RPMI8226 (cell line): ENCODE measurements around the gene WDR75.
"Not testable (repeated sequence)": the region's sequence is repeated elsewhere in the genome, so short reads cannot be mapped to it uniquely, and the experiment has no call there.

Experiments
- DNase-seq: peaks from one replicate; pipeline ENCODE4 v3.0.0-alpha.2; 2015

Gene WDR75

DNA sequence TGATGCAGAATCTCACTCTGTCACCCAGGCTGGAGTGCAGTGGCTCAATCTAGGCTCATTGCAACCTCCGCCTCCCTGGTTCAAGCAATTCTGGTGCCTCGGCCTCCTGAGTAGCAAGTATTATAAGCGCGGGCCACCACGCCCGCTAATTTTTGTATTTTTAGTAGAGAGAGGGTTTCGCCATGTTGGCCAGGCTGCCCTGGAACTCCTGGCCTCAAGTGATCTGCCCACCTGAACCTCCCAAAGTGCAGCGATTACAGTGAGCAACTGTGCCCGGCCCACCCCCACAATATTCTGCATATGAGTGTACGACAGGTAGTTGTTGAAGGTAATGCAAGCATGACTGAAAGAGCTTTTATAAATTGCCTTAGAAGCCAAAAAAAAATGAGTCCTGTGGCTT lies 1.2 kb downstream of the WDR75 start:
- DNase-seq = no peak

DNA sequence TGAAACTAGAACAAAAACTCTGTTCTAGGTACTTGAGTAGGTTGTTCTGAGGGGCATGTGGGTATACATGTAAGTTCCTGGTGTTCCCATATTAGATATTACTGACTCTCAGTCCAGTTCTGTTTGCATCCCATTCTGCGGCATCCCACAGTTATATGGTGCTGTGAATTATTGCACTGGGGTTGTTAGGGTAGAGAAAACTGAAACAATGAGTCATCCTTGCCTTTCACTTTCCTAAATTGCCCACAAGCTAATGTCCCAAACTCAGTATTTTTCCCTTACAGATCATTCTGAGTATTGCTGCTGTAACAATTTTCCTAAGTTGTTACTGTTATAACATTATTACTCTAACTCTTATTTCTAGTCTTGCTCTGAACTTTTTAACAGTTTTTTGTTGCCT lies 3.0 kb downstream of the WDR75 start:
- no peak for DNase-seq

DNA sequence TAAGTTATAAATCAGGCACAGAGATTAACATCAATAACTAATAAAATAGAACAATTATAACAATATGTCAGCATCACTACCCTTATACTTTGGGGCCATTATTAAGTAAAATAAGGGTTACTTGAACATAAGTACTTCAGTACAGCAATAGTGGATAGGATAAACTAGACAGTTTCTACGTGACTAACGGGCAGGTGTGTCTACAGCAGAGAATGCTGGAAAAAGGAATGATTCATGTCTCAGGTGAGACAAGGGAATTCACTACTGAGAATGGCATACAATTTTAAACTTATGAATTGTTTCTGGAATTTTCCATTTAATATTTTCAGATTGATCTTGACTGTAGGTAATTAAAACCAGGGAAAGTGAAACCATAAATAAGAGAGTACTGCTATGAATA lies 5.5 kb downstream of the WDR75 start:
- DNase-seq = no peak

DNA sequence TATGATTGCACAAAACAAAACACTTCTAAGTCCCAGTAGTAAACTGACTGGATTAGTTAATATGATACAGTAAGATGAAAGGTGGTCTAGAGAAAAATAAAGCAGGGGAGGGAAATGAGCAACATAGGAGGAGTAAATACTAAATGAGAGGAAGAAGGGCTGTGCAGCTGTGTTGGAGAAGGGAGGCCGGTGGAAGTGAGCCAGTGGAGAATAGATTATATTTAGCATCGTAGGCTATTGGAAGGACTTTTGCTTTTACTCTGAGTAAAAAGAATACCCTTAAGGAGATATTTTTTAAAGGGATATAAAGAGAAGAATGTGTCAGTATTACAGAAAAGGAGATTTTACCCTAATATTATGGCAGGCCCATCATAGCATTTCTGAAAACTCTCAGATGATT lies 12.7 kb downstream of the WDR75 start:
- DNase-seq = no peak

DNA sequence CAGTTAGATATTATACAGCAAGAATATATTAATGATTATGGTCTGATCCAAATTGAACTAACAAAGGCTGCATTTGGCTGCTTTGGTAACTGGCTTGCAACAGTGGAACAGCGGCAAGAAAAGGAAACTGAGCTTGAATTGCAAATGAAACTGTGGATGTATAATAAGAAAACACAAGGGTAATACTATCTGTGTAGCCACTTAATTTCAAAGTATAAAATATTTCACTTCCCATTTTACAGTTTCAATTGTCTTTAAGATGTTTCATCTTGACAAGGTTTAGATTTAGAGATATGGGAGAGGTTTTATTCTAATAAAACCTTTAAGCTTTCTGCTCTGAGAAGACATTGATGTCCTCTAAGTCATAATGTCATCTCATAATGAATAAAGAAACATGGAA lies 23.8 kb downstream of the WDR75 start:
- DNase-seq = no peak

DNA sequence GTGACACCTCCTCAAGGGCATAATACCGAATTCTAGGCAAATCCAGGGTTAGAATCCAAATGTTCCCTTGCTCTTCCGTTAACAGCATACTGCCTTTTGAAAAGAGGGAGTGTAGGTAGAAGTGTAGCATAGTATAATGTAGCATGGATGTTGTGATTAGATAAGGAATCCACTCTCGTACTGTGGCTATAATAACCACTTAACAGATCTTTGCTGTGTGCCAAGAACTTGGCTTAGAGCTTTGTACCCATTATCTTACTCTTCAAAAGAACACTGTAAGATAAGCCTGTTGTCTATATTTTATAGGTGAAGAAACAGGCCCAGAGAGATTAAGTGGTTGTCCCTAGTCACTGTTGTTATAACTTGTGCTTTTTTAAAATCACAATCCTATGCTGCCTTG lies 24.2 kb downstream of the WDR75 start:
- DNase-seq = no peak

DNA sequence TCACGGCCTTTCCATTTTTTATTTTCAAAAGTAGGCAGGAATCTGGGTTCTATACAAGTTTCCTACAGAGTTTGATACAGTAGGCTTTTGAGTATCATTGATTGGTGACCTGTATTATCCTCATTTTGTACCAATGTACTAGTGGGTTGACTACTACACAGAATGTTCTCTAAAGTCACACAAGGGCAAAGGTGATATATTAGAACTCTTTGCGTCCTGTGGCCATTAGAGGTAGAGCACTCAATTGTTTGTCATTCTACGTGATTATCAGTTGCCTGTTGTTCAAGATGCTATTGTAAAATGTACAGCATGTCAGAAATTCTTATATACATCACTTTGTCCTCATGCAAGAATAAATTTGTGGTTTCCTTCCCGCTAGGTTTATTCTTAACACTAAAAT lies 24.8 kb downstream of the WDR75 start:
- DNase-seq = no peak

DNA sequence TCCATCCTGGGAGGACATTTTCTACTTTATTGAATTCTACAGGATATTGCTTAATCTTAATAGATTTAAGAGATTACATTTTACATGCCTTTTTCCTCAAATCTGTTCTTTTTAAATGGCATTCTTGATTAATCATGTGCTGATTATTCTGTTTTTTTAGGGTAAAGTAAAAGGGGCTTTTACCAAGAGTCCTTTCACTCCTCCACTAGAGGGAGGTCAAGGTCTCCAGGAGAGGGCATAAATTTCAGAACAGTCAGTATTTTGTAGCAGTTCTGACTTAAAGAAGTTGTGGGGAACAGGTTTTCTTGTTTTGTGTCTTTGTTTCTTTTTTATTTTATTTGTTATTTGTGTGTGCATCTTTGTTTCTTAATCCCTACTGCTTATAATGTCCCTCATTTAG lies 25.4 kb downstream of the WDR75 start:
- DNase-seq = peak; percentile 43

DNA sequence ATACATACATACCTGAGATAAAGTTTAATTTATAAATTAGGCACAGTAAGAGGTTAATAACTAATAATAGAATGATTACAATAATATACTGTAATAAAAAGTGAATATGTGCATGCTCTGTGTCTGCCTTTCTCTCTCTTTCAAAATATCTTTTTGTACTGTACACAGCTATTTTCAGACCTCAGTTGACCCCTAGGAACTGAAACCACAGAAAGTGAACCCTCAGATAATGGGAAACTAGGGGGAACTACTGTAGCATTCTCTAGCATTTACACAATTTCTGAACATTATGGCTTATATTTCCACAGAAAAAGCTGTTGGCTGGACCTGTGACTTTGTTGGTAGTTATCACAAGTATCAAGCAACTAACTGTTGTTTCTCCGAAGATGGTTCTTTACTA lies 25.9 kb downstream of the WDR75 start:
- DNase-seq = no peak

DNA sequence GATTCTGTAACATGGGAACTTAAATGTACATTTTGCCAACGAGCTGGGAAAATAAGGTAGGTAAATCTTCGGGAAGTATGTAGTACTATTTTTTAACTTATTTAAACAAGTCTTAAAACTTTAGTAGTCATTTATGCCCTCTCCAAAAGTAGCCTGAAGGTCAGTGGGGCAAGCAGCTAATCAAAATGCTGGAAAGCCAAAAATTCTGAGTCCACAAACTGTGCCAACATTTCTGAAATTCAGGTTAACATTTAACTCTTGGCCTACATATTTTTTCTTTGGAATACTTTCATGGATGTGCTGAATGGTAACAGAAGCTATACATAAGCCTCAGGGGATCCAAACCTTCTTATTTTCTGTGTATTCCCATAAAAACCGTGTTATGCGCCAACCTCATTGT lies 26.3 kb downstream of the WDR75 start:
- no peak for DNase-seq

DNA sequence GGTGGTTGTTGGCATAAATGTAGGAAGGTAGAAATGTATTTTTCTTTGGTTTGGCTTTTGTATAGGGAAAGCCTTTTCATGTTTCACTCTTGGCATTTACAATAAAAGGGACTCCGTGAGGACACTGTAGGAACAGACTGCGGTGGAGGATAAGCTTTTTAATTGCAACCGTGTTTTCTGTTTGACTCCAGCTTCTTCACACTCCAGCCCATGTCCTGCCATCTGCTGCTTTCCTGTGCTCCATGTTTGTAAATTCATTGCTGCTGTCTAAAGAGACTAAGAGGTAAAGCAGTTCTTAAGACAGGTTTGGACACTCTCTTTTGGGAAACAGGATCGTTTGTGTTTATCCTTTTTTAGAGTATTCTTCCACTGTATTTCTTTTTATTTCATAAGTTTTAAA lies 33.3 kb downstream of the WDR75 start:
- DNase-seq = no peak

DNA sequence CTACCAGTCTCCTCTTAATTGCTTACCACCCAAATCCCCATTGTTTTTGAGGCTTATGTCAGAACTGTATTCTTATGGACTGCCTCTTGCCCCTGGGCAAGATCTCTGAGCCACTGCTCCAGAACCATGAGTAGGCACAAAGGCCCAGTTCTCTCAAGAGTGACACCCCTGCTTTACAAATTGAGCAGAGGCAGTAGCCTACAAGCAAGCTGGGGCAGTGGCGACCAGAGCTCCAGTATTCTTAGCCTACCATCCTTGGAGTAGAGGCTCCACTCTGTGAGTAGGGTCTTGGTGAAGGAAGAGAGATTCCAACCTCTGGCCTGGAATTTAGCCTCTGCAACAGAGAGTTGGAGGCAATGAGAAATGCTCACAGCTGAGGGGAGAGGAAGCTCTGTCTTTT lies 36.5 kb downstream of the WDR75 start:
- DNase-seq = no peak

DNA sequence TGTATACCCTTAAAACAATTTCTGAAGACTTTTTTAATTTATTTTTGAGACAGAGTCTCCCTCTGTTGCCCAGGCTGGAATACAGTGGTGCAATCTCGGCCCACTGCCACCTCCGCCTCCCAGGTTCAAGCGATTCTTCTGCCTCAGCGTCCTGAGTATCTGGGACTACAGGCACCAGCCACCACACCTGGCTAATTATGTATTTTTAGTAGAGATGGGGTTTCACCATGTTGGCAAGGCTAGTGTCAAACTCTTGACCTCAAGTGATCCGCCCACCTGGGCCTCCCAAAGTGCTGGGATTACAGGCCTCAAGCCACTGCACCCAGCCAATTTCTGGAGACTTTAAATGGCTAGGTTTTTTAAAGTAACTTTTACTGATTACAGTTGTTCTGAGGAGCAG lies 37.0 kb downstream of the WDR75 start:
- DNase-seq = not testable (repeated sequence)

DNA sequence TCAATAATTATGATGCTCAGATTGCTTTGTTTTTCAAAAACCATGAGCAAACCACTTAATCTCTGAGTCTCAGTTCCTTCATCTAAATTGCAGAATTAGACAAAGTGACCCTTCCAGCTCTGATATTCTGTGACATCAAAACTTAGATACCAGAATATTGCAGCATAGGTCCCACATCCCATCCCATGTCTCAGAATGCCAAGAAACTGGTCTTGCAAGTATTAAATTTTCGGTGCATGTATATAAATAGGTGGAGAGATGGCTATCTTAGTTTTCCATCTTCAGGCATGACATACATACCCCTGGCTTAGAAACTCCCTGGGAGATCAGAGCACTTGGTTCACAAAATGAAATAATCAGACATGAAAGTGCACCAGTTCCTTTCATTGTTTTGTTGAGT lies 39.8 kb downstream of the WDR75 start:
- no peak for DNase-seq

DNA sequence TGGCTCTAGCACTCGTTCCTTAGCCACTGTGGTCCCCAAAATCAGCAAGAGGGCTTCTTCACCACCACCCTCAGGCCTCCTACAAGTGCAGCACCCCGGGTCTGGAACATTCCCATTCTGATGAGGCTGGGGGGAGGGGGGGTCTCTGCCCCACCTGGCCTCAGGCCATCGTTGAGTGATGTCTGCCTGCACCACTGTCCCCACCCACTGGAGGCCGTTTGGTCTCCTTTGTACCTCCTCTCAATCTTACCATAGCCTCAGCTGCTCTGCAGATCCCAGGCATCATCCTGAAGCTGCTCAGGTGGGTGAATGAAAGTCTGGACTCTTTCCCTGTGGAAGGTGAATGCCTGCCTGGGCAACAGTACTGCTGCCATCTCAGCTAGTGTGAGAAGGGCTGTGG lies 42.3 kb downstream of the WDR75 start:
- no peak for DNase-seq

DNA sequence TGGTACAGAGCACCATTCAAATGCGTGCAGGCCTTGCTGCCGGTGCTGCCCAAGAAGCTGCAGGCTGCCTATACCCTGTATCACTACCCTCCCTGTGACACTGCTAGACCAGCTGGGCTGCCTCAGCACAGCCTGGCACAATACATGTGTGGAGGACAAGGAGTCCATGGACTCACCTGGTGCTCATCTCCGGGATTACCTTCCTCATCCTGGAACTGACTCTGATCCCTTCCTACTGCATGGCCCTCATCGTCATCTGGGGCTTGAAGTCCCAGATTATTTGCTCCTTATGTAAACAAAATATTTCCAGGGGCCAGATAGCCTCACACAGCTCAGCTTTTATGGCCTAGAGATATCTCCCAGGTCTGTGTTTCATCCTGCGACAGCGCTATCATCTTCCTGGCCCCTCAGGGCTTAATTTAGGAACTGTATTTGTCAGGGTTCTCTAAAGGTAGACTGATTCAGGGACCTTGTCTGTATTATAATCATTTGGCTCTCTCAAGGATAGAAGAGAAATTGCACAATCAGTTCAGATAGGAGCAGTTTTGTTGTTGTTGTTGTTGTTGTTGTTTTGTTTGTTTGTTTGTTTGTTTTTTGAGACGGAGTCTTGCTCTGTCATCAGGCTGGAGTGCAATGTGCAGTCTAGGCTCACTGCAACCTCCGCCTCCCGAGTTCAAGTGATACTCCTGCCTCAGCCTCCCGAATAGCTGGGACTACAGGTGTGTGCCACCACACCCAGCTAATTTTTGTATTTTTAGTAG lies 42.9 kb downstream of the WDR75 start:
- no peak for DNase-seq

DNA sequence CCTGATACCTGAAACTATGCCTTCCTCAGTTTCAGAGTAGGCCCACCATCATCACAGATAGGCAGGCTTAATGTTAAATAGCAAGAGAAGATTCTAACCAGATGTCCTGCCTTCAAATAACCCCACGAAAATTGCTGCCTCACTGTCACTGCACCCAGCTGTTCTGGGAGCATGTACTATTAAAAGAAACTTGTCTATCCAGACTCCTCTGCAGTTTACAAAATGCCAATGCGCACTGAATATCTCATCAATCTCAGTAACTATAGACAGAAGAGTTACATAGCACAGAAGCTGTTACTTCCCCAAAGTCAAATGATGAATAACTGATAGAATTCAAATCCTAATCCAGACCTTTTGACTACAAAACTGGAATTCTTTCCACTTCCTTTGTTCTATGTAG lies 43.9 kb downstream of the WDR75 start:
- DNase-seq = no peak

DNA sequence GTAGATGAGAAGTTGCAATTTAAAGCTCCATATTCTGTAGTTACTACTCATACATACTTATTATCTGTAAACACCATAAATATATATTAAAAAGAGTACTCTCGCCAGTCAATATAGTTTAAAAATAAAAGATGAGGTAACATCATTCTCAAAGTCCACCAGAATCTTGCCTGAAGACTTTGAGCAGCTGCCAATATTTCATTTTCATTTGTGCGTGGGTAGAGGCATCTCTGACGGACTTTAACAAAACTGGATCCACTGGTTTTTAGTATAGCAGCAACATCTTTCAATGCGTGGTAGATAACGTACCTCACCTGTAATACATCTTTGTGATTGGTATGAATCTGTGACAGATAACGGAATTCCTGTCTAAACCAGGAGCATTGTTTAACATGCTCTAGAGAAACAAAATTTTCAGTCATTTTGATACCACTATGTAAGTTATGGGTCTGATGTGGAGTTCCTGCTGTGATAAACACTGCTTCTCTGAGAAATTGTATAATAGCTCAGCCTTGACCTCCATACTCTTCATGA lies 45.0 kb downstream of the WDR75 start:
- DNase-seq = no peak

DNA sequence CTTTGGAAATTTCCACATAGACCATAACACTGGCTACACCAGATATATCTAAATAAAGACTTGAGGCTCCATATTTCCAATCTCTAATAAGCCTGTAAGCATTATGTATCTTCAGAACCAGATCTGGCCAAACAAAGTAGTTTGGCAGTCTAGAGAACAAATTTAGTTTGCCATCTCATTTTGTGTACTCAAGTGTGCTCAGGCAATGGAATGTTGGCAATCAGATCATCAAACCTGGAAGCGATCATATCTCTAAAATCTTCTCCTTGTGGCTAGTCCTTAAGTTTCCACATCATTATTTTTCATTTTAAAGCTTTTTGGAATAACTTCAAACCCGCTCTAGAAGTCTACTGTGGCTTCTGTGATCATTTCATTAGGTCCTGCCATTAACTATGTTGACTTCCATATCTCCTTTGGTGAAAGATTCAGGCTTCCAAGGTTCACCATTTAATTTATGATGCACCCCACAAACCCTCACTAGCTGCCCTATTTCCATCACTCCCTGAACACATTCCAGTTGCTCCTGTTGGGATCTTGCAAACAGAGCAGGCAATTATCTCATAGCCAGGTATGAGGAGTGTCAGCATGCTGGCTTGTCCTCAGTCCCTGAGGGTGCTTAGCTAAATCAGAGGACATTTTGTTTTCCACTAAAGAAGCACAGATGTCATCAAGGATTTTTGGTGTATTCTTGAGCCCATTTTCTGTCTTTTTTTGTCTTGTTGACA lies 46.2 kb downstream of the WDR75 start:
- DNase-seq = no peak

DNA sequence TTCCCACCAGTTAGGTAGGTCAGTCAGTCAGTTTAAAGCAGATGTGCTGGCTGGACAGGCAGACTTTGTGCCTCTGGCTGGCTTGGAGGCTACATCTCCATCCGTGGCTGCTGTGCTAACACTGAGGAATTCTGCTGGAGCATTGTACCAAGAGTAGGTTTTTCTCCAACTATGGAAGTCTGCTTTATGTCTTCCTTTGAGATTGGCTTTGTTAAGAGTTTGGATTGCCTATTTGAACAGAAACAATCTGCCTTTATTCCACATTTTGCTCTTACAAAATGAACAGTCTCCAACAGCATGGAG lies 46.7 kb downstream of the WDR75 start:
- no peak for DNase-seq

DNA sequence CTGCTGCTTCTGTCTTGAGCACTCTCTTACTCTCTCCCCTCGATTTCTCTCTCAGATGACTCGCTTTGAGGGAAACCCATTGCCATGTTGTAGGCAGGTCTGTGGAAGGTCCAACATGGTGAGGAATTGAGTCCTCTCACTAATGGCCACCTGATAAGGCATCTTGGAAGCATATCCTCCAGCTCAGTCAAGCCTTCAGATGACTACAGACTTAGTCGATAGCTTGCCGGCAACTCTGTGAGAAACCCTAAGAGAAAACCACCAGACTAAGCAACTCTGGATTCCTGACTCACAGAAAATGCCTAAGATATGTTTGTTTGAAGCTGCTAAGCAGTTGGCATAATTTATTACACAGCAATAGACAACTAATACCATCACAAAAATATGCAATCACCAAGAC lies 51.2 kb downstream of the WDR75 start:
- no peak for DNase-seq

DNA sequence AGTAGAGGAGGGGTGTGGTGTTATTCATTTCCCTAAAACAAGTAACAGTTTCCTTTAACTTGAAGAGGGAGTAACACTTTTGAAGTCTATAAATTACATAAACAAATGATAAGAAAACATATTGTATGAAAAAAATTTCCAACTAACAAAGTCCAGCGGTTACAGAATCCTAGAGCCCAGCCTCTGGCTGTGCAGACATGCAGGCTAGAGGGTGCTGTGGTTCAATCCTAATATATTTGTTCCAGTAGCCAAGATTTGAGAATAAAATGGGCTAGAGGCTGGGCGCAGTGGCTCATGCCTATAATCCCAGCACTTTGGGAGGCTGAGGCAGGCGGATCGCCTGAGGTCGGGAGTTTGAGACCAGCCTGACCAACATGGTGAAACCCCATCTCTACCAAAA lies 56.9 kb downstream of the WDR75 start:
- DNase-seq = no peak

DNA sequence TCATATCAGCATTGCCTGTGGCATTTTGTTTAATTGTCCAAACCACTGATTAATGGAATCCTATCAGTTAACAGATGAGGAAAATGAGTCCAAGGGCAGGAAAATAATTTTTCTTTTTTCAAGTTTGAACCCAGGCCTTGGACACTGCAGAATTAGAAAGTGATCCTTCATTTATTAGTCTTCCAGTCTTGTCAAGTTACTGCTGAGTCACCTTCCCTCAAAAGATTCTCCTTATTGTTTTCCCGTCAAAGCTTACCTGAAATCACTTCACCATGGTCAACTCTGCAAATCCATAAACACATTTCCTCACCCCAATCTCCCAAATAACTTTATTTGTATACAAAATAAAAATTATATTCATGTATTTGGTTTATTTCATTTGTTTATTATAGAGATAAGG lies 57.9 kb downstream of the WDR75 start:
- DNase-seq = no peak

DNA sequence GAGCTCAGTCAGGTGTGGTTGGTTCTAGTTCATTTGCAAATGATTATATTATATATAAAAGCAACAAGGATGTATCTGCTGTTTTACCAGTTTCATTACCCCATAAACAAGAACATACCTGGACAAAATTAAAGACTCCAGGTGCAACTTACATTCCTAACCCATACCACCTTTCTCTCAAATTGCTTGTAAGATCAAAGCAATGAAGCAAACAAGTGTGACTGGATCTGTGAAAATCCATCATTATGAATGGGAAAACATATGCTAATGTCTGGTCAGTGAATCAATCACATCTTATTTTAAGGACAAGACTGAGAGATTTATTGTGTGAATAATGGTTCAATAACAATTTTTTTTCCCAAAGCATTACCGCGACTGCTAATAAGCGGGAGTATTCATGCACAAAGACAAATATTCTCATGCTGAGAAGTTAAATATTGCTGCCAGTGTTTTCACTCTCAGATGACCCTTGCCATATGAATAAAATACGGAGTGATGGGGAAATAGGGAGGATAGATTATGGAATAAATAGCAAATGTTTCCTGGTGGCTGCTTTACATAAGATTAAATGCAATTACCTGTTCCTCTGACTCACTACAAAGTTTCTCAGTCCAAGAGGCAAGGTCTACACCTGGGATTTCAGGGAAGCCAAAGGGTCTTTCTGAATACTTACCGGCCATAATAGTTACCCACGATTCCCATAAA lies 59.3 kb downstream of the WDR75 start:
- DNase-seq = no peak
